MM.1S (cell line): ENCODE results near the gene HES1.

ENCODE experiments used
- EZH2 ChIP-seq: fragments of 300-600 bp; sonication (generic); optimal IDR thresholded peaks from 2 replicates; pipeline ENCODE3; 2017; ENCODE audit warnings: low read depth, mild to moderate bottlenecking, antibody characterized with exemption, low read length, mixed read lengths
- TF ChIP-seq, protein P1 (sequence below): fragments of 300-600 bp; sonication (generic); IDR thresholded peaks from 2 replicates; pipeline ENCODE4 v1.5.1; 2016; ENCODE audit warnings: antibody characterized with exemption, low read length, mixed read lengths

DNA sequence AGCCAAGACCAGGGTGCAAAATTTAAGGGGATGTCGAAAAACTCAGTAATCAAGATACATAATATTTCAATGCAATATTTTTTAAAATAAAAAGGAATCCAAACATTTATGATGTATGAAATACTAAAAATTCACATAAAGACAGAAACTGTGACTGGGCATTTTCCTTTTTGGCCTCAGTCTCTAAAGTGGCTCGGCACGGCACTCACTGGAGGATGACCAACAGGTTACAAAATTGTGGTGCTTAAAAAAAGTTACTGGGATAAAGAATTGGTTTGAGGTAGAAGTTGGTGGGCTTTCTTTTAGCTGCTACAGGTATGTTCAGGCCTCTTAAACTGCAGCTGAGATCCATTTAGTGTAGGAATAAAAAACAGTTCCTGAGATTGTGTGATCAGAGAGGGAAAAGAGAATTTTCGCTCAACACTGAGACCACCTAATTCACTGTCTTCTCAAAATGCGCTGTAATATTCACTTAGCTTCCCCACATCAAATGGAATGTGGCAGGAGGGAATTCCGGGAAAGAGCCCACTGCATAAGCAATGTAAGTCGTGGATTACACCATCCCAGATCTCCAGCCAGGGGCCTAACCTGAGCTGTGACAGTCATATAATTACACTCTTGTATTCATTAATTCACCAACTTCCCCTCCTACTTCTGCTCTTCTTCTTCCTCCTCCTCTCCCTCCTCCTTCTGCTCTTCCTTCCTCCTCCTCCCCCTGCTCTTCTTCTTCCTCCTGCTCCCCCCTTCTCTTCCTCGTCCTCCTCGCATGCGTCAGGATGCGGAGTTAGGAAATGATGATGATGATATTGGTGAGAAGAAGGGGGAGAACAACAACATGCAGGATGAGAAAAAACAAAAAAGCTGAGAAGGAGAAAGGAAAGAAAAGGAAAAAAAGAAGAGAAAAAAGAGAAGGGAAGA, 45.9 kb downstream of the HES1 start:
- no peak for TF ChIP-seq EZH2
- TF ChIP-seq, protein P1, sequence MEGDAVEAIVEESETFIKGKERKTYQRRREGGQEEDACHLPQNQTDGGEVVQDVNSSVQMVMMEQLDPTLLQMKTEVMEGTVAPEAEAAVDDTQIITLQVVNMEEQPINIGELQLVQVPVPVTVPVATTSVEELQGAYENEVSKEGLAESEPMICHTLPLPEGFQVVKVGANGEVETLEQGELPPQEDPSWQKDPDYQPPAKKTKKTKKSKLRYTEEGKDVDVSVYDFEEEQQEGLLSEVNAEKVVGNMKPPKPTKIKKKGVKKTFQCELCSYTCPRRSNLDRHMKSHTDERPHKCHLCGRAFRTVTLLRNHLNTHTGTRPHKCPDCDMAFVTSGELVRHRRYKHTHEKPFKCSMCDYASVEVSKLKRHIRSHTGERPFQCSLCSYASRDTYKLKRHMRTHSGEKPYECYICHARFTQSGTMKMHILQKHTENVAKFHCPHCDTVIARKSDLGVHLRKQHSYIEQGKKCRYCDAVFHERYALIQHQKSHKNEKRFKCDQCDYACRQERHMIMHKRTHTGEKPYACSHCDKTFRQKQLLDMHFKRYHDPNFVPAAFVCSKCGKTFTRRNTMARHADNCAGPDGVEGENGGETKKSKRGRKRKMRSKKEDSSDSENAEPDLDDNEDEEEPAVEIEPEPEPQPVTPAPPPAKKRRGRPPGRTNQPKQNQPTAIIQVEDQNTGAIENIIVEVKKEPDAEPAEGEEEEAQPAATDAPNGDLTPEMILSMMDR: no peak
